H1 (cell line): Measurements from ENCODE around the gene CD63.

ENCODE experiments used
- CHD2 ChIP-seq: IDR thresholded peaks from 2 replicates; pipeline ENCODE4 v1.6.1; 2012; ENCODE audit warnings: low read length, improper control_type of control experiment
- KDM4A ChIP-seq: IDR thresholded peaks from one replicate; pipeline ENCODE4 v1.7.1; 2012; ENCODE audit warnings: low read depth, mild to moderate bottlenecking, moderate library complexity, low read length, inconsistent platforms; ENCODE audit not compliant: severe bottlenecking

GRCh38 chr12:55728186-55728938 lies 447 bp downstream of the CD63 start:
- TF ChIP-seq KDM4A (no peak), CHD2 (no peak)
